ENCODE results near the gene NXPH1.

NXPH1 gene

GRCh38 chr7:8778459-8778858 is 345.1 kb downstream of the NXPH1 start:
- no peak for DNase-seq (ENCODE audit: low spot score)
- TF ChIP-seq CTCF (IDR thresholded peaks at IDR 0.05; ENCODE audit: extremely low read depth, insufficient read depth, missing control alignments): no peak
- in situ Hi-C loops (cut with MboI; ENCODE audit: low pct_unique_long_range_greater_than_20kb, low sequenced_read_pairs, unreplicated experiment): no loop called here

DNA sequence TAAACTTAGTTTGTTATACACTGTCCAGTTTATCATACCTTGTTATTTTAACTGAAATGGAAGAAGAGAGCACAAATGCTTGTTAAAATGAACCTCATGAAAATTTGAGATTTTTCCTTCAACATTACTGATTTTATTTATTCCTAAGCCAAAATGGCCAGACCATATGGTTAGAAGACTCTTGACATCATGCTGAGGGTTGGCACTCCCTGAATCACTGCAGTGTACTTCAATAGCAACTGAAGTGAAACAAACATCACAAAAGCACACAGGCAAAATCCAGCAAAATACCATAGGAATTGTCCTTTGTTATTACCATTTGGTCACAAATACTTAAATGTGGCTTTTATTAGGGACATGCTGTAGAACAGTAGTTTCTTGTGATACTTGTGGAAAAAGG is 347.8 kb downstream of the NXPH1 start:
- no peak for DNase-seq (ENCODE audit: low spot score)
- in situ Hi-C loops (cut with MboI; ENCODE audit: low pct_unique_long_range_greater_than_20kb, low sequenced_read_pairs, unreplicated experiment): no loop called here
- no peak for TF ChIP-seq CTCF (IDR thresholded peaks at IDR 0.05; ENCODE audit: extremely low read depth, insufficient read depth, missing control alignments)

DNA sequence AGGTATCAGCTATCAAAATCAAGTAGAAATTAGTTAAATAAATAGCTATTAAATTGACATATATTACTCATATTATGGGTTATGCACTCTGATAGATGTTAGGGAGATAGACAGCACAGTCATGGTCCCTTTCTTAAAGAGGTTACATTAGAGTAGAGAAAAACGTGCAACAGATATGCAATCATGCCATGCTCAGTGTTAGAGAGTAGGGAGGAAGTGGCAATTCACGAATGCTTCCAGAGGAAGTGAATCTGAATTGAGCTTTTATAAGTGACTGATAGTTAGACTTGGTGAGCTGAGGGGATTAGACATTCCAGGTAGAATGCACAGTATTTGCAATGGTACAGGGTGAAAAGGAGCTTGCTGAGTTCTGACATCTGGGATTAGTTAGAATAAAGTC is 349.8 kb downstream of the NXPH1 start:
- no peak for DNase-seq (ENCODE audit: low spot score)
- in situ Hi-C loops (cut with MboI; ENCODE audit: low pct_unique_long_range_greater_than_20kb, low sequenced_read_pairs, unreplicated experiment): no loop called here
- TF ChIP-seq CTCF (IDR thresholded peaks at IDR 0.05; ENCODE audit: extremely low read depth, insufficient read depth, missing control alignments): no peak

- in situ Hi-C loops (cut with MboI; ENCODE audit: low pct_unique_long_range_greater_than_20kb, low sequenced_read_pairs, unreplicated experiment): no loop called here
- no peak for TF ChIP-seq CTCF (IDR thresholded peaks at IDR 0.05; ENCODE audit: extremely low read depth, insufficient read depth, missing control alignments)
- no peak for DNase-seq (ENCODE audit: low spot score)
Observed at GRCh38 chr7:8785081-8785480, 351.7 kb downstream of the NXPH1 start.

DNA sequence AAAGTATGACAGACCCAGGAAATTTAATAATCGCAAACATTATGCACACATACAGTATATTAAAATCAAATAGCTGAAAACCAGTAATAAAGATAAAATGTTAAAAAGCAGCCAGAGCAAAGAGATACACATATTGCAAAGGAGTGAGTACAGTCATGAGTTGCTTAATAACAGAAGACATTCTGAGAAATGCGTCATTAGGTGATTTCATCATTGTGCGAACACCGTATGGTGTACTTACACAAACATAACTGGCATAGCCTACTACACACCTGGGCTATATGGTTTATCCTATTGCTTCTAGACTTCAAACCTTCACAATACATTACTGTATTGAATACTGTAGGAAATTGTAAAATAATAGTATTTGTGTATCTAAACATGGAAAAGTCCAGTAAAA is 367.6 kb downstream of the NXPH1 start:
- no peak for TF ChIP-seq CTCF (IDR thresholded peaks at IDR 0.05; ENCODE audit: extremely low read depth, insufficient read depth, missing control alignments)
- no peak for DNase-seq (ENCODE audit: low spot score)
- in situ Hi-C loops (cut with MboI; ENCODE audit: low pct_unique_long_range_greater_than_20kb, low sequenced_read_pairs, unreplicated experiment): no loop called here

All from GM13977 (cell line).